GM12878 (cell line): Measurements from ENCODE around the gene RCBTB2.

ENCODE experiments used
- GABPA ChIP-seq: IDR thresholded peaks from 2 replicates; pipeline ENCODE4 v1.6.1; 2014; ENCODE audit warnings: antibody characterized with exemption, low read depth, mild to moderate bottlenecking, inconsistent platforms
- NRF1 ChIP-seq: conservative IDR thresholded peaks from 2 replicates; pipeline ENCODE4 v1.6.1; 2011; ENCODE audit warnings: mild to moderate bottlenecking, low read depth, low read length, improper control_type of control experiment
- STAT1 ChIP-seq: fragments of 450-650 bp; conservative IDR thresholded peaks from 2 replicates; pipeline ENCODE4 v1.6.1; 2014; ENCODE audit warnings: antibody characterized with exemption, mild to moderate bottlenecking
- TF ChIP-seq, protein P1 (sequence below): IDR thresholded peaks from 2 replicates; pipeline ENCODE4 v1.6.1; 2011; ENCODE audit warnings: mild to moderate bottlenecking, low read depth, low read length, moderate library complexity; ENCODE audit not compliant: insufficient replicate concordance
- TF ChIP-seq, protein P2 (sequence below): fragments of 450-650 bp; formaldehyde crosslinking; IDR thresholded peaks from 2 replicates; pipeline ENCODE4 v1.5.0; 2022; ENCODE audit warnings: mild to moderate bottlenecking, missing genetic modification characterization
- TF ChIP-seq, protein P3 (sequence below), 3 experiments: IDR thresholded peaks in 2 of 3; conservative IDR thresholded peaks in 1 of 3; 2 replicates each; pipeline ENCODE4 v1.5.1; 2011; ENCODE audit warnings: low read depth in 3 of 3, low read length in 3 of 3, mild to moderate bottlenecking in 3 of 3, control low read depth in 2 of 3, moderate library complexity in 2 of 3, inconsistent platforms in 1 of 3, mixed read lengths in 1 of 3; ENCODE audit not compliant: control insufficient read depth in 2 of 3, insufficient read depth in 1 of 3; ENCODE audit errors: extremely low read depth in 1 of 3
- TF ChIP-seq, protein P4 (sequence below): IDR thresholded peaks from 2 replicates; pipeline ENCODE4 v1.6.1; 2012; ENCODE audit warnings: mild to moderate bottlenecking, low read depth, low read length

DNA sequence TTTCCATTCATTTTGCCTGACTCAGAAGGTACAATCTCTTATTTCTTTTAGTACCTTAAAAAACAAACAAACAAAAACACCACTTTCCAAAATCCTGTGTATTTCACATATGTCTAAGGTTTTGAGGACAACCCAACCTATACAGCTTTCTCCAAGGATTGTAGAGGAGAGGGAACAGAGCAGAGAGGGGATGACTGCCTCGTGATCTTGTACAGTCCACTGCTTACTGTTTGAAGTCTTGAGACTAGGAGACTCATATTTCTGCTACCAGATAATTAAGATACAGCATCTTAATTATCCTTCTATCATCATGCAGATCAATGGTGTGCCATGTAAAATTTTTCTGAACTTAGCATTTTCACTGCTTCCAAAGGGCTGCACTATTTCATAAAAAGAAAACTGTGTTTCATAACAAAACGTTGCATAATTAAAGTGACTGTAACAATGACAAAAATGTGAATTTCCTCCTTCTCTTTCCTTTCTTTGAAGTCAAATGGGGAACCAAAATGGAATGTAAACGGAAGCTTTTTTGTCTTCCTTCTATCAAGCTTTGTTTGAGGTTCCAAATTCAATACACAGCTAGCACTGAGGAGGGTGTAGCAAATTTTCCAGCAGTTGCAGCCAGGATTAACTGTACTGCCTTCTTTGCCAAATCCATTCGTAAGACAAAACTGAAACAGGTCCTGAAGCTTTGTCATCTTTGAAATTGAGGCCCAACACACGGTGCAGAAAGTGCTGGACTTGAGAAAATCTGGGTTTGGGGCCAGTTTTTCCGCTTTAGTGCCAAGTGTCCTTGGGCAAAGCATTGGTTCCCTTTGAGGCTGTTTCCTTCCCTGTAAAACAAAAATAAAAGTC, 34.9 kb upstream of the RCBTB2 start:
- TF ChIP-seq, protein P1, sequence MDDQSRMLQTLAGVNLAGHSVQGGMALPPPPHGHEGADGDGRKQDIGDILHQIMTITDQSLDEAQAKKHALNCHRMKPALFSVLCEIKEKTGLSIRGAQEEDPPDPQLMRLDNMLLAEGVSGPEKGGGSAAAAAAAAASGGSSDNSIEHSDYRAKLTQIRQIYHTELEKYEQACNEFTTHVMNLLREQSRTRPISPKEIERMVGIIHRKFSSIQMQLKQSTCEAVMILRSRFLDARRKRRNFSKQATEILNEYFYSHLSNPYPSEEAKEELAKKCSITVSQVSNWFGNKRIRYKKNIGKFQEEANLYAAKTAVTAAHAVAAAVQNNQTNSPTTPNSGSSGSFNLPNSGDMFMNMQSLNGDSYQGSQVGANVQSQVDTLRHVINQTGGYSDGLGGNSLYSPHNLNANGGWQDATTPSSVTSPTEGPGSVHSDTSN, result no peak
- TF ChIP-seq, protein P2, sequence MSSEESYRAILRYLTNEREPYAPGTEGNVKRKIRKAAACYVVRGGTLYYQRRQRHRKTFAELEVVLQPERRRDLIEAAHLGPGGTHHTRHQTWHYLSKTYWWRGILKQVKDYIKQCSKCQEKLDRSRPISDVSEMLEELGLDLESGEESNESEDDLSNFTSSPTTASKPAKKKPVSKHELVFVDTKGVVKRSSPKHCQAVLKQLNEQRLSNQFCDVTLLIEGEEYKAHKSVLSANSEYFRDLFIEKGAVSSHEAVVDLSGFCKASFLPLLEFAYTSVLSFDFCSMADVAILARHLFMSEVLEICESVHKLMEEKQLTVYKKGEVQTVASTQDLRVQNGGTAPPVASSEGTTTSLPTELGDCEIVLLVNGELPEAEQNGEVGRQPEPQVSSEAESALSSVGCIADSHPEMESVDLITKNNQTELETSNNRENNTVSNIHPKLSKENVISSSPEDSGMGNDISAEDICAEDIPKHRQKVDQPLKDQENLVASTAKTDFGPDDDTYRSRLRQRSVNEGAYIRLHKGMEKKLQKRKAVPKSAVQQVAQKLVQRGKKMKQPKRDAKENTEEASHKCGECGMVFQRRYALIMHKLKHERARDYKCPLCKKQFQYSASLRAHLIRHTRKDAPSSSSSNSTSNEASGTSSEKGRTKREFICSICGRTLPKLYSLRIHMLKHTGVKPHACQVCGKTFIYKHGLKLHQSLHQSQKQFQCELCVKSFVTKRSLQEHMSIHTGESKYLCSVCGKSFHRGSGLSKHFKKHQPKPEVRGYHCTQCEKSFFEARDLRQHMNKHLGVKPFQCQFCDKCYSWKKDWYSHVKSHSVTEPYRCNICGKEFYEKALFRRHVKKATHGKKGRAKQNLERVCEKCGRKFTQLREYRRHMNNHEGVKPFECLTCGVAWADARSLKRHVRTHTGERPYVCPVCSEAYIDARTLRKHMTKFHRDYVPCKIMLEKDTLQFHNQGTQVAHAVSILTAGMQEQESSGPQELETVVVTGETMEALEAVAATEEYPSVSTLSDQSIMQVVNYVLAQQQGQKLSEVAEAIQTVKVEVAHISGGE (CRISPR knock-in tag), result no peak
- TF ChIP-seq, protein P3, sequence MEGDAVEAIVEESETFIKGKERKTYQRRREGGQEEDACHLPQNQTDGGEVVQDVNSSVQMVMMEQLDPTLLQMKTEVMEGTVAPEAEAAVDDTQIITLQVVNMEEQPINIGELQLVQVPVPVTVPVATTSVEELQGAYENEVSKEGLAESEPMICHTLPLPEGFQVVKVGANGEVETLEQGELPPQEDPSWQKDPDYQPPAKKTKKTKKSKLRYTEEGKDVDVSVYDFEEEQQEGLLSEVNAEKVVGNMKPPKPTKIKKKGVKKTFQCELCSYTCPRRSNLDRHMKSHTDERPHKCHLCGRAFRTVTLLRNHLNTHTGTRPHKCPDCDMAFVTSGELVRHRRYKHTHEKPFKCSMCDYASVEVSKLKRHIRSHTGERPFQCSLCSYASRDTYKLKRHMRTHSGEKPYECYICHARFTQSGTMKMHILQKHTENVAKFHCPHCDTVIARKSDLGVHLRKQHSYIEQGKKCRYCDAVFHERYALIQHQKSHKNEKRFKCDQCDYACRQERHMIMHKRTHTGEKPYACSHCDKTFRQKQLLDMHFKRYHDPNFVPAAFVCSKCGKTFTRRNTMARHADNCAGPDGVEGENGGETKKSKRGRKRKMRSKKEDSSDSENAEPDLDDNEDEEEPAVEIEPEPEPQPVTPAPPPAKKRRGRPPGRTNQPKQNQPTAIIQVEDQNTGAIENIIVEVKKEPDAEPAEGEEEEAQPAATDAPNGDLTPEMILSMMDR (IDR thresholded peaks at IDR 0.05 in 2 of 3, conservative IDR thresholded peaks at IDR 0.05 in 1 of 3; ENCODE audit: control insufficient read depth in 2 of 3, extremely low read depth in 1 of 3, insufficient read depth in 1 of 3, low read depth in 3 of 3, low read length in 3 of 3), result no peak
- TF ChIP-seq NRF1 (no peak), STAT1 (no peak), GABPA (no peak)
- TF ChIP-seq, protein P4, sequence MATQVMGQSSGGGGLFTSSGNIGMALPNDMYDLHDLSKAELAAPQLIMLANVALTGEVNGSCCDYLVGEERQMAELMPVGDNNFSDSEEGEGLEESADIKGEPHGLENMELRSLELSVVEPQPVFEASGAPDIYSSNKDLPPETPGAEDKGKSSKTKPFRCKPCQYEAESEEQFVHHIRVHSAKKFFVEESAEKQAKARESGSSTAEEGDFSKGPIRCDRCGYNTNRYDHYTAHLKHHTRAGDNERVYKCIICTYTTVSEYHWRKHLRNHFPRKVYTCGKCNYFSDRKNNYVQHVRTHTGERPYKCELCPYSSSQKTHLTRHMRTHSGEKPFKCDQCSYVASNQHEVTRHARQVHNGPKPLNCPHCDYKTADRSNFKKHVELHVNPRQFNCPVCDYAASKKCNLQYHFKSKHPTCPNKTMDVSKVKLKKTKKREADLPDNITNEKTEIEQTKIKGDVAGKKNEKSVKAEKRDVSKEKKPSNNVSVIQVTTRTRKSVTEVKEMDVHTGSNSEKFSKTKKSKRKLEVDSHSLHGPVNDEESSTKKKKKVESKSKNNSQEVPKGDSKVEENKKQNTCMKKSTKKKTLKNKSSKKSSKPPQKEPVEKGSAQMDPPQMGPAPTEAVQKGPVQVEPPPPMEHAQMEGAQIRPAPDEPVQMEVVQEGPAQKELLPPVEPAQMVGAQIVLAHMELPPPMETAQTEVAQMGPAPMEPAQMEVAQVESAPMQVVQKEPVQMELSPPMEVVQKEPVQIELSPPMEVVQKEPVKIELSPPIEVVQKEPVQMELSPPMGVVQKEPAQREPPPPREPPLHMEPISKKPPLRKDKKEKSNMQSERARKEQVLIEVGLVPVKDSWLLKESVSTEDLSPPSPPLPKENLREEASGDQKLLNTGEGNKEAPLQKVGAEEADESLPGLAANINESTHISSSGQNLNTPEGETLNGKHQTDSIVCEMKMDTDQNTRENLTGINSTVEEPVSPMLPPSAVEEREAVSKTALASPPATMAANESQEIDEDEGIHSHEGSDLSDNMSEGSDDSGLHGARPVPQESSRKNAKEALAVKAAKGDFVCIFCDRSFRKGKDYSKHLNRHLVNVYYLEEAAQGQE, result no peak
